GM12878 (cell line): ENCODE results near the gene MAFF. TPM values are rescaled to one million over a fixed set of nuclear protein-coding genes. Genes with fewer than 3 reads are reported as not detected.

Experiments used
- ATAC-seq: fragments of 200-7000 bp; cut with Tn5 transposase; 3 replicates; pipeline ENCODE4 v1.9.1; 2020; ENCODE audit warnings: mild to moderate bottlenecking, moderate library complexity
- BruUV-seq: library from RNA; stranded (reverse); fragments of 400-500 nt; replicated peaks from 2 replicates; lab custom pipeline; 2021; lab: Mats Ljungman, UMichigan
- CTCF ChIA-PET: fragments of 300-600 bp; sonication (Branson Sonifier 250); formaldehyde crosslinking; extraction: SDS; loops from one replicate; lab custom pipeline; 2021; ENCODE audit warnings: inconsistent platforms; lab: Yijun Ruan, JAX
- POLR2A ChIA-PET: fragments of 350-600 bp; formaldehyde crosslinking; extraction: SDS; loops from one replicate; lab custom pipeline; 2021; ENCODE audit warnings: inconsistent platforms; lab: Charles Lee
- RAD21 ChIA-PET: fragments of 300-600 bp; sonication (Branson Sonifier 250); formaldehyde crosslinking; loops from one replicate; lab custom pipeline; 2023; ENCODE audit warnings: antibody characterized with exemption; ENCODE audit not compliant: unreplicated experiment; lab: Charles Lee
- SMC1A ChIA-PET: fragments of 300-600 bp; sonication (Branson Sonifier 250); formaldehyde crosslinking; loops from one replicate; lab custom pipeline; 2023; ENCODE audit not compliant: unreplicated experiment, uncharacterized antibody; lab: Charles Lee
- DNase-seq: peaks from one replicate; pipeline ENCODE4 v3.0.0-alpha.2; 2011; ENCODE audit warnings: low read depth, low spot score
- FAIRE-seq: peaks from 3 replicates; lab custom pipeline; 2011; peaks lifted over from hg19 to GRCh38; lab: Jason Lieb, UNC
- H2AFZ ChIP-seq: 2 replicates; pipeline ENCODE4 v1.6.0; 2011; ENCODE audit warnings: low read depth, low read length, control low read depth; ENCODE audit not compliant: control insufficient read depth
- H3K27ac ChIP-seq: 2 replicates; pipeline ENCODE4 v1.5.1; 2011; ENCODE audit warnings: control low read depth; ENCODE audit not compliant: control insufficient read depth, insufficient read depth
- H3K27me3 ChIP-seq, 2 experiments: replicated peaks in 1 of 2; 2 replicates each; pipeline versions ENCODE4 v1.6.0 to v1.6.1; 2011; ENCODE audit warnings: low read length in 1 of 2; ENCODE audit not compliant: control insufficient read depth in 2 of 2, insufficient read depth in 2 of 2
- H3K36me3 ChIP-seq, 2 experiments: 2 replicates each; pipeline ENCODE4 v1.5.1; 2011; ENCODE audit warnings: low read length in 1 of 2; ENCODE audit not compliant: control insufficient read depth in 2 of 2, insufficient read depth in 2 of 2
- H3K4me1 ChIP-seq: 2 replicates; pipeline ENCODE4 v1.6.1; 2011; ENCODE audit warnings: mild to moderate bottlenecking, low read length, moderate library complexity, mixed read lengths; ENCODE audit not compliant: control insufficient read depth, insufficient read depth
- H3K4me2 ChIP-seq: 2 replicates; pipeline ENCODE4 v1.6.0; 2011; ENCODE audit warnings: control low read depth; ENCODE audit not compliant: control insufficient read depth, insufficient read depth
- H3K4me3 ChIP-seq: fragments of 200-600 bp; sonication (generic); 2 replicates; pipeline ENCODE4 v1.5.1; 2016
- H3K79me2 ChIP-seq: 2 replicates; pipeline ENCODE4 v1.6.0; 2011; ENCODE audit warnings: low read length; ENCODE audit not compliant: control insufficient read depth, insufficient read depth
- H3K9ac ChIP-seq: 2 replicates; pipeline ENCODE4 v1.8.0; 2011; ENCODE audit warnings: low read length, control low read depth, mixed read lengths; ENCODE audit not compliant: control insufficient read depth, insufficient read depth
- H3K9me3 ChIP-seq: replicated peaks from 3 replicates; pipeline ENCODE4 v1.5.1; 2011; ENCODE audit warnings: mild to moderate bottlenecking, low read length; ENCODE audit not compliant: control insufficient read depth, insufficient read depth
- H4K20me1 ChIP-seq: 2 replicates; pipeline ENCODE4 v1.6.0; 2011; ENCODE audit not compliant: control insufficient read depth, insufficient read depth
- BHLHE40 ChIP-seq, 2 experiments: fragments of 450-650 bp in 1 of 2; IDR thresholded peaks; 2 replicates each; pipeline ENCODE4 v1.6.1; 2011 to 2017; ENCODE audit warnings: low read depth in 2 of 2, borderline replicate concordance in 1 of 2, improper control_type of control experiment in 1 of 2, low read length in 1 of 2, mild to moderate bottlenecking in 1 of 2
- ELK1 ChIP-seq: IDR thresholded peaks from 2 replicates; pipeline ENCODE4 v1.6.1; 2012; ENCODE audit warnings: low read depth, low read length, improper control_type of control experiment
- ESRRA ChIP-seq: IDR thresholded peaks from 2 replicates; pipeline ENCODE4 v1.6.1; 2012; ENCODE audit warnings: mild to moderate bottlenecking, low read length, improper control_type of control experiment
- ETV6 ChIP-seq, 2 experiments: fragments of 450-650 bp in 1 of 2; IDR thresholded peaks in 1 of 2; conservative IDR thresholded peaks in 1 of 2; 2 replicates each; pipeline ENCODE4 v1.6.1; 2014; ENCODE audit warnings: antibody characterized with exemption in 1 of 2, borderline replicate concordance in 1 of 2, low read depth in 1 of 2, mild to moderate bottlenecking in 1 of 2, moderate library complexity in 1 of 2
- IKZF2 ChIP-seq, 2 experiments: fragments of 450-650 bp; IDR thresholded peaks; 2 replicates each; pipeline ENCODE4 v1.6.1; 2017; ENCODE audit warnings: mild to moderate bottlenecking in 2 of 2, moderate library complexity in 2 of 2
- KDM1A ChIP-seq: fragments of 200-600 bp; sonication (generic); IDR thresholded peaks from 2 replicates; pipeline ENCODE4 v1.6.1; 2016; ENCODE audit warnings: borderline replicate concordance
- MLLT1 ChIP-seq: fragments of 450-650 bp; IDR thresholded peaks from 2 replicates; pipeline ENCODE4 v1.6.1; 2016; ENCODE audit warnings: mild to moderate bottlenecking
- POU2F2 ChIP-seq: IDR thresholded peaks from 3 replicates; pipeline ENCODE4 v1.6.1; 2011; ENCODE audit warnings: low read depth, mild to moderate bottlenecking, low read length, borderline replicate concordance
- SP1 ChIP-seq: IDR thresholded peaks from one replicate; pipeline ENCODE4 v1.6.1; 2011; ENCODE audit warnings: low read depth, low read length
- SREBF1 ChIP-seq: IDR thresholded peaks from 2 replicates; pipeline ENCODE4 v1.6.1; 2012; ENCODE audit warnings: mild to moderate bottlenecking, low read length
- YBX1 ChIP-seq: fragments of 450-650 bp; IDR thresholded peaks from 2 replicates; pipeline ENCODE4 v1.6.1; 2016; ENCODE audit warnings: antibody characterized with exemption
- ZNF384 ChIP-seq: IDR thresholded peaks from 2 replicates; pipeline ENCODE4 v1.6.1; 2012; ENCODE audit warnings: low read depth, mild to moderate bottlenecking, low read length, improper control_type of control experiment, borderline replicate concordance
- WGBS: methylation state at CpG from one replicate; pipeline ENCODE4 v1.1.6; 2016; ENCODE audit warnings: low lambda C conversion rate; ENCODE audit not compliant: insufficient replicate concordance, insufficient coverage; ENCODE audit errors: missing lambda C conversion rate; 5-methylcytosine and 5-hydroxymethylcytosine counted together
- in situ Hi-C: fragments of 300-500 bp; cut with MboI; formaldehyde crosslinking; loops from 9 replicates; pipeline ENCODE4 v1.14.3; 2018; ENCODE audit warnings: mixed read lengths
- intact Hi-C: fragments of 100-400 bp; cut with micrococcal nuclease; formaldehyde crosslinking; loops from one replicate; pipeline ENCODE4 v1.14.2; 2022; ENCODE audit not compliant: unreplicated experiment
- polyA plus RNA-seq, 11 experiments: library from polyadenylated mRNA; depleted of rRNA in 4 of 11; unstranded in 6 of 11; stranded (reverse) in 5 of 11; fragments of >200 nt; fragmentation: Nextera tagmentation in 4 of 11; fragmentation: Illumina TruSeq in 1 of 11; extraction: Ambion mirVana in 4 of 11; extraction: Trizol in 1 of 11; gene quantifications; 1 replicate in 1 of 11; 2 replicates in 10 of 11; pipeline versions ENCODE4 v1.2.1 to v1.2.3, GENCODE V29; 2011 to 2016; ENCODE audit warnings: inconsistent platforms in 2 of 11, missing spikeins in 2 of 11, low read depth in 1 of 11
- total RNA-seq, 4 experiments: library from RNA; depleted of rRNA in 3 of 4; stranded (reverse); fragments of >200 nt in 3 of 4; fragmentation: Illumina TruSeq in 1 of 4; extraction: Trizol in 1 of 4; gene quantifications; 2 replicates each; pipeline versions ENCODE4 v1.2.1 to v1.2.3, GENCODE V29; 2013 to 2021
- TF ChIP-seq, protein P1 (sequence below): IDR thresholded peaks from 2 replicates; pipeline ENCODE4 v1.6.1; 2012; ENCODE audit warnings: improper control_type of control experiment, low read depth, low read length; ENCODE audit not compliant: insufficient replicate concordance
- TF ChIP-seq, protein P2 (sequence below): IDR thresholded peaks from 2 replicates; pipeline ENCODE4 v1.6.1; 2012; ENCODE audit warnings: low read depth, low read length, improper control_type of control experiment

The MAFF gene
- total and polyA plus RNA-seq, 10 of the 15 experiments (the other 5 are each of a cell fraction or from before 2014, with no cell fraction given): 0.22 to 2.3 (median 0.81) TPM; not detected in 1

GRCh38 chr22:38190581-38190980 is 11.2 kb upstream of the MAFF start (continued):
- no peak for TF ChIP-seq ELK1

DNA sequence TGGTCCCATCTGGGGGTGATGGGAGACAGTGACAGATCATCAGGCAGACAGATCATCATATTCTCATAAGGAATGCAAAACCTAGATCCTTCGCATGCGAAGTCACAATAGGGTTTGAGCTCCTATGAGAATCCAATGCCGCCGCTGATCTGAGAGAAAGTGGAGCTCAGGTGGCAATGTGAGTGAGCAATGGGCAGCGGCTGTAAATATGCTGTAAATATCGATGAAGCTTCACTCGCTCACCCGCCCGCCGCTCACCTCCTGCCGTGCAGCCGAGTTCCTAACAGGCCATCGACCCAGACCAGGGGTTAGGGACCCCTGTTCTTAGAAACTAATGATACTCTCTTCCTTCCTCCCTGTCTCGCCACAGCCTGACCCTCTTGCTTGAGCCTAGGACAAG is 10.7 kb upstream of the MAFF start:
- Histone ChIP-seq H3K9ac (no peak overlapping the region), H2AFZ (no peak overlapping the region), H4K20me1 (no peaks in the 10 kb centered on the region), H3K27ac (no peak overlapping the region), H3K4me2 (no peak overlapping the region), H3K4me1 (peaks cover 8% of the 10 kb centered on the region), H3K4me3 (no peak overlapping the region), H3K9me3 (no peaks in the 10 kb centered on the region), H3K79me2 (no peaks in the 10 kb centered on the region), H3K36me3 (no peaks in the 10 kb centered on the region), H3K27me3 (no peaks in the 10 kb centered on the region)
- DNase-seq: no peak
- in situ Hi-C loops: no loop called here
- FAIRE-seq: no peak
- intact Hi-C loops: no loop called here
- no peak for ATAC-seq
- ChIA-PET CTCF (no interaction called here), RAD21 (no interaction called here), POLR2A (interaction anchor here (2.9 kb wide), 1 partner anchor 9 kb away, joined by 13 read pairs; the partner anchor contains the start of gene PLA2G6), SMC1A (interaction anchor here (0.7 kb wide), 1 partner anchor 516 kb away, joined by 3 read pairs; no protein-coding TSS in a partner anchor)
- no TSS peak for BruUV-seq
- WGBS: 89% methylated on average over 14 of the region's 14 CpGs
- no peak for TF ChIP-seq POU2F2
- no peak for TF ChIP-seq SP1
- TF ChIP-seq MLLT1: no peak
- no peak for TF ChIP-seq BHLHE40 (IDR thresholded peaks at IDR 0.05; ENCODE audit: borderline replicate concordance in 1 of 2, low read depth in 2 of 2, low read length in 1 of 2)
- TF ChIP-seq, protein P1, sequence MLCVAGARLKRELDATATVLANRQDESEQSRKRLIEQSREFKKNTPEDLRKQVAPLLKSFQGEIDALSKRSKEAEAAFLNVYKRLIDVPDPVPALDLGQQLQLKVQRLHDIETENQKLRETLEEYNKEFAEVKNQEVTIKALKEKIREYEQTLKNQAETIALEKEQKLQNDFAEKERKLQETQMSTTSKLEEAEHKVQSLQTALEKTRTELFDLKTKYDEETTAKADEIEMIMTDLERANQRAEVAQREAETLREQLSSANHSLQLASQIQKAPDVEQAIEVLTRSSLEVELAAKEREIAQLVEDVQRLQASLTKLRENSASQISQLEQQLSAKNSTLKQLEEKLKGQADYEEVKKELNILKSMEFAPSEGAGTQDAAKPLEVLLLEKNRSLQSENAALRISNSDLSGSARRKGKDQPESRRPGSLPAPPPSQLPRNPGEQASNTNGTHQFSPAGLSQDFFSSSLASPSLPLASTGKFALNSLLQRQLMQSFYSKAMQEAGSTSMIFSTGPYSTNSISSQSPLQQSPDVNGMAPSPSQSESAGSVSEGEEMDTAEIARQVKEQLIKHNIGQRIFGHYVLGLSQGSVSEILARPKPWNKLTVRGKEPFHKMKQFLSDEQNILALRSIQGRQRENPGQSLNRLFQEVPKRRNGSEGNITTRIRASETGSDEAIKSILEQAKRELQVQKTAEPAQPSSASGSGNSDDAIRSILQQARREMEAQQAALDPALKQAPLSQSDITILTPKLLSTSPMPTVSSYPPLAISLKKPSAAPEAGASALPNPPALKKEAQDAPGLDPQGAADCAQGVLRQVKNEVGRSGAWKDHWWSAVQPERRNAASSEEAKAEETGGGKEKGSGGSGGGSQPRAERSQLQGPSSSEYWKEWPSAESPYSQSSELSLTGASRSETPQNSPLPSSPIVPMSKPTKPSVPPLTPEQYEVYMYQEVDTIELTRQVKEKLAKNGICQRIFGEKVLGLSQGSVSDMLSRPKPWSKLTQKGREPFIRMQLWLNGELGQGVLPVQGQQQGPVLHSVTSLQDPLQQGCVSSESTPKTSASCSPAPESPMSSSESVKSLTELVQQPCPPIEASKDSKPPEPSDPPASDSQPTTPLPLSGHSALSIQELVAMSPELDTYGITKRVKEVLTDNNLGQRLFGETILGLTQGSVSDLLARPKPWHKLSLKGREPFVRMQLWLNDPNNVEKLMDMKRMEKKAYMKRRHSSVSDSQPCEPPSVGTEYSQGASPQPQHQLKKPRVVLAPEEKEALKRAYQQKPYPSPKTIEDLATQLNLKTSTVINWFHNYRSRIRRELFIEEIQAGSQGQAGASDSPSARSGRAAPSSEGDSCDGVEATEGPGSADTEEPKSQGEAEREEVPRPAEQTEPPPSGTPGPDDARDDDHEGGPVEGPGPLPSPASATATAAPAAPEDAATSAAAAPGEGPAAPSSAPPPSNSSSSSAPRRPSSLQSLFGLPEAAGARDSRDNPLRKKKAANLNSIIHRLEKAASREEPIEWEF: no peak
- no peak for TF ChIP-seq IKZF2 (IDR thresholded peaks at IDR 0.05)
- TF ChIP-seq ZNF384: no peak
- TF ChIP-seq SREBF1: no peak
- TF ChIP-seq YBX1: no peak
- TF ChIP-seq ETV6 (conservative IDR thresholded peaks at IDR 0.05 in 1 of 2, IDR thresholded peaks at IDR 0.05 in 1 of 2; ENCODE audit: borderline replicate concordance in 1 of 2, low read depth in 1 of 2): no peak
- TF ChIP-seq ESRRA: no peak
- no peak for TF ChIP-seq KDM1A
- TF ChIP-seq, protein P2, sequence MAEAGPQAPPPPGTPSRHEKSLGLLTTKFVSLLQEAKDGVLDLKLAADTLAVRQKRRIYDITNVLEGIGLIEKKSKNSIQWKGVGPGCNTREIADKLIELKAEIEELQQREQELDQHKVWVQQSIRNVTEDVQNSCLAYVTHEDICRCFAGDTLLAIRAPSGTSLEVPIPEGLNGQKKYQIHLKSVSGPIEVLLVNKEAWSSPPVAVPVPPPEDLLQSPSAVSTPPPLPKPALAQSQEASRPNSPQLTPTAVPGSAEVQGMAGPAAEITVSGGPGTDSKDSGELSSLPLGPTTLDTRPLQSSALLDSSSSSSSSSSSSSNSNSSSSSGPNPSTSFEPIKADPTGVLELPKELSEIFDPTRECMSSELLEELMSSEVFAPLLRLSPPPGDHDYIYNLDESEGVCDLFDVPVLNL: no peak
